Stimulated activated CD4-positive, alpha-beta T cell treated with anti-CD3 and anti-CD28 coated beads, Interleukin-2, amount 100 ng/mL, for 4 hours (primary cell): ENCODE data around the gene PYGO2.
A peak's percentile ranks its signal among the peaks of the same experiment; 100 is the strongest.

Source experiments
- DNase-seq: peaks from one replicate; pipeline ENCODE4 v3.0.0-alpha.2; 2020; ENCODE audit warnings: low read depth

PYGO2 gene

GRCh38 chr1:154960446-154961136 lies 991 bp downstream of the PYGO2 start:
- DNase-seq = no peak

GRCh38 chr1:154959426-154959780 lies 2.2 kb downstream of the PYGO2 start:
- DNase-seq = no peak

DNA sequence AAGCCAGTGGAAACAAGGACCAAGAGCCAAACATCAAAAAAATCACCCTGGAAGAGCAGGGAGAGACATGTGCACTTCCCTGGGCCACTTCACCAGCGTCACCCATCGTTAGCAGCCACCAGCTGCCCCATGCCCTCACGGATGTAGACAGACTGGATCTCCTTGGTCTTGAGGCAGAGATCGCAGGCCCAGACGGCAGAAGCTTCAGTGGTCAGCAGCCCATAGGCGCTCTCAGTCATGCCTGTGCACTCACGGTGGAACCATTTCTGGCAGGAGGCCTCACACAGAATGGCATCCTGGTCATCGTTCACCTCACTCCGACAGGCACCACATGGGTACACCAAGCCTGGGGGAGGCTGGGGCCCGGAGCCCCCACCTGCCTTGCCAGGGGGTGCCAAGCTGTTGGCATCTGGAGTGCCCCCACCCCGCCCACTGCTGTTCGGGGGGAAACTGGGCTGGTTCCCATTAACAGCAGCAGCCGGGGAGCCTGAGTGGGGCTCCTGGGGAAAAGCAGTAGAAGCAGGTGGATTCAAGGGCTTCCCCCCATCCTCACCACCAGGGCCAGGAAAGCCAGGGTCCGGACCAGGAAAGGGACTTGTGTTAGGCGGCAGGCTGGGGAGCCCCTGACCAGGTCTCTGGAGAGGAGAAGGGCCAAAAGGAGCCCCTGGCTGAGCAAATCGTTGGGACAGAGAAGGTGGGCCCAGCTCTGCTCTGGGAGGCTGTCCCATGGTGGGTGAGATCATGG lies 2.7 kb downstream of the PYGO2 start:
- DNase-seq = no peak

DNA sequence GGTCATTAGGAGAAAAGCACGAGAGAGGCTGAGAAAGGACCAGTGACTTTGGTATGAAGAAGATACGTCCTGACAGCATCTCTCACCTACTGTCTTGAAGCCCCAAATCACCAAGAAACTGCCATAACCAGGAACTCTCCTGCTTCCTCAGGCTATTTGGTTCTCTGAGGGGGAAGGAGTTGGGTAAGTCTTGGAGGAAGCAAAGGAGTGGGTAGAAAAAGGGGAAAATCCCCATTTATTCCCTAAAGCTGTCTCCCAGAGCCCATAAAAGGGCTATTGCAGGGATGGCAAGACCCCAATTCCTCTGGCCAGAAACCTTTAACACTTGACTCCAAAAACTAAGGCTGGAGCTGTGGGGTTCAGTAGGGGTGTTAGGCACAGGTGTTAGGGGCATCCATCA lies 3.5 kb downstream of the PYGO2 start:
- DNase-seq = no peak

GRCh38 chr1:154957091-154957657 lies 4.4 kb downstream of the PYGO2 start:
- DNase-seq = no peak

GRCh38 chr1:154956544-154956941 lies 5.0 kb downstream of the PYGO2 start:
- no peak for DNase-seq

DNA sequence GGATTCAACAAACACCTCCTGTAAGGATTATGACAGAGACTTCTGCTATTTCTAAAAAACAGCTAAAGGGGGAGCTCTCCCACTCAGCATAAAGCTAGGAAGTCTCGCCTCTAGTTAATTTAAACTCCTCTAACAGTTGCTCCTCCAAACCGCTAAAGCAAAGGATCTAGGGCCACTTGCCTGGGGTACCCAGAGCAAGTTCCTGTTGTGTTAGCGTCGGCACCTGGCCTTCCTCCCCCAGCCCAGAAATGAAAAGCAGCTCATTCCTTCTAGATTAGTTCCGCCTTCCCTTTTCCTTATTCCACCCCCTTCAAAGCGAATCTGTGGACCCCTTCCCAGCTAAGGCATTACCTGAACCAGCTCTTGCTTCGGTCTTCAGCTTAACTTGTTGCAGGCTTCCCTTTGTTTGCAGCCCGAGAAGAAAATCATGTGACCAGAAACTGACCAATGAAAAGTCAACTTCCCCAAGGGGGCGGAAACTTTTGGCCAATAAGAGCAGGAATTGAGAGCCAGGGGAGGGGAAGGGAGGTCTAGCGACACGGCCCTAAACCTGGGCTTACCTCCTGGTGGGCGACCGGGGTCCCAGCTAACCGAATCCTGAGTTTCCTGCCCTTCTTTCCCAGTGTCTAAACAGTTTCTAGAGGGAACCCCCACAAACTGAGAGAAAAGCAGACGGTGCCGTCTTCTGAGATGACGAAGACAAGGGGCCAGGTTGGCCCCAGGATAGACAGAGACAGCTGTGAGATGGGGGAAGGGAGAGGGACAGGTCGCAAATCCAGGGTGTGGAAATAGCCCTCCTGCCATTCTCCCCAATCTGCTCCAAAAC lies 5.7 kb downstream of the PYGO2 start, which contains the start of gene PBXIP1:
TSS of gene PBXIP1 (minus strand) at position 382 of the 826 bp plus-strand sequence. CDS start 2,378 bp downstream, outside the sequence.
- peak; percentile 67 for DNase-seq

DNA sequence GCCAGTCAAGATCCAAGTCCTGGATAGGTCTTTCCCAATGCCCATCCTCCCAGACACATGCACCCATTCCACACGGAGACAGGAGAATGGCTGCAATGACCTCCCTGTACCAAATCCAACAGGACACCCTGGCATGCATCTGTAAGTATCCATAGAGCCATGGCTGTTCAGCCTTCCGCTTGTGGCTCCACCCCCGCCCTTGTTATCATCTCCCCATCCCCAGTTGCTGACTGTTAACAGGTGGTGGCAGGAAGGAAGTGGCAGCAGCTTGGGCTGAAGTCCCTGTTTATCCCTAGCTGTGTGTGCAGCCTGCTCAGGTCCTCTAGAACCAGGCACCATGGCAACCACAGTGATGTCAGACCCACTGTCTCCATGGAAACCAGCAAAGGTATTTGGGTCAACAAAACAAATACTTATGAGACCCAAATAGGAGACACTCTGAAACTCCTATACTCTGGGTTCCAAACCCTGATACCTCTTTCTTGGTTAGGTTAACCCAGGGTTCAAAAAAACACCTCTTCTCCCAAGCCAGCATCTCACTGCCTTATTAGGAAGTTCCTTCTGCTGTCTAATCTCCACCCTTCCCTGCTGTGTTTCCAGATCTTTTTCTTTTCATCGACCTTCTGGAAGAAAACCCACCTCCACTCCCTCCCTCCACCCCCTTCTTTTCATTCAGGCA lies 6.4 kb downstream of the PYGO2 start:
- peak; percentile 65 for DNase-seq

GRCh38 chr1:154954541-154954940 lies 7.0 kb downstream of the PYGO2 start:
- DNase-seq = no peak

DNA sequence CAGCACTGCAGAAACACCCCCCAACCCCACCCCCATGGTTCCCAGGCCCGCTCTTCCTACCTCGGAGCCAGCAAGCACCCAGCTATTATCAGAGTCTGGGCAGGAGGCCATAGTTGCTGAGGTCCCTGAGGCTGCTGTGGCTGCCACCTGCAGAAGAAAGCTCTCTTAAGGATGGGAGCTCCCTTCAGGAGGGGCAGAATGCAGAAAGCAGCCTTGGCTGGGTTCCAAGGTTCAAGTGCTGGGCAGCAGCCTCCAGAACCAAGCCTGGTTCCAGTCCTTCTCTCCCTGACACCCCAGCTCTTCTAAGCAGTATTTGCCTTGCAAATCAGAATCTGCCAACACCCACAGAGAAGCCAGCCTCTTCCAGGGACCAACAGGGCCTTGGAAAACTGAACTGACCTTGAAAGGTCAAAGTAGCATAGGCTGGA lies 8.0 kb downstream of the PYGO2 start:
- DNase-seq = no peak

GRCh38 chr1:154952664-154953063 lies 8.9 kb downstream of the PYGO2 start:
- no peak for DNase-seq

DNA sequence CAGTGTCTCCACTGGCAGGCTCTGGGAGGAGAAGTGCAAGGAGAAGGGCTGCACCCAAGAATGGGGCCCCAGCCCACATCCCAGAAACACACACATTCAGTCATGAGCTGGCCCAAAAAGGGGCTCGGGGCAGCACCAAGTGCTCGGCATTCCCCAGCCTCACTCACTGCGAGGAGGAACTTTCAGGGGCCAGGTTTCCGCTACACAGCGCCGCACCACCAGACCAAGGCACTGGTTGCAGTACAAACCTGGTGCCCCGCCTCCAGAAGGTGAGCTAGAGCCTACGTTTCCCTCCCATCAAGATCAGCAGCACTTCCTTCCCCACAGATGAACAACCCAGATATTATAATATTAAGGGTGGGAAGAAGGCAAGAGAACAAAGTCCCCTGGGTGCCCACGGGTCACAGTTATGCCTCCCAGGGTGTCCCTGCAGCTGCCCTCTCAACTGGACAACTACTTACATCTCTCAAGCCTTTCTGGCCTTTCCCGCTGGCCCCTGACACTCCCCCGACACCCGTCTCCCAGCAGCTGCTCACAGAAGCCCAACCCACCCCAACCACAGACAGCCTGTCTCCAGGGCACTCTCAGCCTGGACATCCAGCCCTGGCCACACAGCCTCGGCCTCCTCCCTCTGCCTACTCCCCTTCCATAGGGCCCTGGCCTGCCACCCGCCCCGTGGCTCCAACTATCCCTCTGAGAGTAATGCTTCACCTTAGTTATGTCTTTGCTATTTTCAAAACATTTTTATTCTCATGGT lies 9.5 kb downstream of the PYGO2 start:
- no peak for DNase-seq

DNA sequence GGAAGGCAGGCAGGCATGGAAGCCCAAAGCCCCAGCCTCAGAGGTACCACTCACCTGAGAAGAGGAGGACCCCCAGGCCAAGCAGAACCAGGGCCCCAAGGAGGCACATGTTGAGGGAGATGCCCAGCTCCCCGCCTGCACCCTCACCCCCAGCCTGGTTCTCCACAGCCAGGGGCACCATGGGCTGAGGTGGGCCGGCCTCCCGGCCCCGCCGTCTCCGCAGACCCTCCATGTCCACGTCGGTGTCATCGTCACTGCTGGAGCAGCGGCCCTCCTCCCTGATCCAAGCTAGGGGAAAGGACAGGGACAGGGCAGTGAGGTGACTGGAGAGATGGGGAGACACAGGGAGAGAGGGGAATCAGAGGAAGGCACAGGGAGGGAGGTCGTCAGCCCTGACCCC lies 13.5 kb downstream of the PYGO2 start:
- no peak for DNase-seq

GRCh38 chr1:154945962-154946850 lies 15.4 kb downstream of the PYGO2 start:
- no peak for DNase-seq

DNA sequence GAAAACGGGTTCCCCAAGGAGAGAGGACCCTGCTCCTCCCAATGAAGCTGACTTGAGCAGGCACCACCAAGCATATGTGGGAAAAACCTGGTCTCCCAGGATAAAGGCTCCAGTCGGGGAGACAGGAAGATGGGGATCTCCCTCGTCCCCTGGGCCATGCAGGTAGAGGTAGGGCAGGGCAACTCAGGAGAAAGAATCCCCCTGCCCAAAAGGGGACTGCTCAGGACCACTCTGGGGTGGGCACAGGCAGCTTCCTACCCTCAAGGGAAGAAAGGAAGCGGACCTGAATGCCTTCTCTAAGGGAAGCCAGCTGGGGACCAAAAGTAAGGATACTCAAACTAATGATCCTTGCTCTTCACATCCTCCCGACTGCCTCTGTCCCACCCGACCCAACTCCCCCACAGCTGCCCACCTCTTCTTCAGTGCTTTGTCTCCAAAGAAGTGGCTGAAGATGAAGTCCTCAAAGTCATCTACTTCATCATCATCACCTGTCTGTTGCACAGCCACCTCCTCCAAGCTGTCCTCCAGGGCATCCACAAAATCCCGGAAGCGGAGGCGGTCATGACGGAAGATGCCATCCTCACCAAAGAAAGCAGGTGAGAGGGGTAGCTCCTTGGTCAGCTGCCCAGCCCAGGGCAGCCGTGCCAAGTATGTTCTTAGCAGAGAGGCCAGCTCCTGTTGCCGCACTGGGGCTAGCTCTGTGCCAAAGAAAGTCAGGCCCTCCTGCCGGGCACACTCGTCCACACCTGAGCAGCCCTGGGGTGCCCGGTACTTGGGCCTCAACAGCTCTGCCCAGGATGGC lies 16.2 kb downstream of the PYGO2 start:
- DNase-seq = no peak

DNA sequence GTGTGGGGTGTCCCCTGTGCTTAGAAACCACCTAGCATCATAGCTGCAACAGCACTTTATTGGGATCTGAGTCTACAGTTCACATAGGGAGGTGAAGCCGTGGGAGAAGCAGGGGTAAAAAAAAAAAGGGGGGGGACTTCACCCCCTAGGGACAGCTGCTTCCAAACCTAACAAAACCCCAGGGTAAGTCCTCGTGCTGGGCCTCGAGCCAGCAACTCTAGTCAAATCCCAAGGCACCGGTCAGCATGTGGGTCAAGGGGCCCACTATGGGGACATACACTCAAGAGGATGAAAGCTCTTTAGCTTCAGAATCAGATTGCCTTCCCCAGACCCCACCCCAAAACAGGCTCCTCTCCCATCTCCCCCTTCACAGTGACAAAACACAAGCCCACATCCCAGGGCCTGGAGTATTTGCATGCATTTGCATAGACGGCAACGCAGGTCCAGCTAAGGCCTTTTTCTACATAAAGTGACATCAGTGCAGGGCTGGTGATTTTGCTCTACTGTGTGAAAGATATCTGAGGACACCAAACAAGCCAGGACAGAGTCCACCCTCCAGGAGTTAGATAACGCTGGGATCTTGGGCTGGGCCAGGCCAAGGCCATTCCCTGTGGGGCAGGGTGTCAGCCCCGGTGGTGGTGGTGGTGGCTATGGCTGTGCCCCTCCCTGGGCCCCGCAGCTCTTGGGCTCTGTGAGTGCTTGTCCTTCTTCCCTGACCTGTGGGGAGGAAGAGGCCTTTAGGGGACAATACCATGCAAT lies 17.0 kb downstream of the PYGO2 start:
- DNase-seq = no peak

GRCh38 chr1:154943649-154944400 lies 17.8 kb downstream of the PYGO2 start:
- DNase-seq = no peak
